Kidney (tissue), 14 donors: ENCODE measurements around the gene S100A16. TPM values are rescaled to one million over a fixed set of nuclear protein-coding genes. Genes with fewer than 3 reads are reported as not detected.

Experiments used
- DNase-seq, 5 donors: peaks; one replicate each; pipeline ENCODE4 v3.0.0-alpha.2; 2013 to 2020
- FAIRE-seq: peaks from 2 replicates; lab custom pipeline; 2012; peaks lifted over from hg19 to GRCh38; lab: Jason Lieb, UNC
- H3K27ac ChIP-seq, 2 donors: one replicate each; pipeline ENCODE4 v1.7.0; 2013; ENCODE audit warnings: low read depth in 2 of 2, low read length in 2 of 2, inconsistent platforms in 1 of 2
- H3K27me3 ChIP-seq: one replicate; pipeline ENCODE4 v1.7.1; 2013; ENCODE audit warnings: low read length, inconsistent platforms; ENCODE audit not compliant: control insufficient read depth, insufficient read depth
- H3K36me3 ChIP-seq, 3 donors: one replicate each; pipeline versions ENCODE4 v1.7.0 to v1.7.1; 2013; ENCODE audit warnings: low read length in 3 of 3, control low read depth in 1 of 3, inconsistent platforms in 1 of 3; ENCODE audit not compliant: insufficient read depth in 3 of 3, control insufficient read depth in 2 of 3
- H3K4me1 ChIP-seq, 3 donors: one replicate each; pipeline versions ENCODE4 v1.7.0 to v1.7.1; 2013; ENCODE audit warnings: low read length in 3 of 3, inconsistent platforms in 1 of 3, low read depth in 1 of 3; ENCODE audit not compliant: control insufficient read depth in 2 of 3, insufficient read depth in 2 of 3
- H3K4me3 ChIP-seq, 3 donors: one replicate each; pipeline versions ENCODE4 v1.7.0 to v1.8.1; 2013; ENCODE audit warnings: low read length in 3 of 3, control low read depth in 1 of 3, inconsistent platforms in 1 of 3
- H3K9ac ChIP-seq, 3 donors: one replicate each; pipeline versions ENCODE4 v1.7.0 to v1.7.1; 2013; ENCODE audit warnings: low read length in 3 of 3, control low read depth in 1 of 3, inconsistent platforms in 1 of 3
- H3K9me3 ChIP-seq, 3 donors: one replicate each; pipeline versions ENCODE4 v1.7.0 to v1.7.1; 2013; ENCODE audit warnings: low read length in 3 of 3, control low read depth in 1 of 3, inconsistent platforms in 1 of 3; ENCODE audit not compliant: control insufficient read depth in 2 of 3, insufficient read depth in 1 of 3
- intact Hi-C: fragments of 100-400 bp; cut with DNase I; formaldehyde crosslinking; loops from one replicate; pipeline ENCODE4 v1.11.1; 2022
- polyA plus RNA-seq: library from polyadenylated mRNA; stranded (reverse); fragments of 350-450 nt; fragmentation: Illumina TruSeq; extraction: RNeasy Lipid Tissue Mini Kit (QIAGEN cat#74804); gene quantifications from one replicate; pipeline ENCODE4 v1.2.3, GENCODE V29; 2014; ENCODE audit warnings: low read depth, low replicate concordance; ENCODE audit not compliant: insufficient read depth
- total RNA-seq: library from RNA; stranded (reverse); fragmentation: NEBNext Ultra II Directional; extraction: Animal tissue kit (Norgen Biotek cat#: 25700); gene quantifications from one replicate; pipeline ENCODE4 v1.2.1, GENCODE V29; 2021
- TF ChIP-seq, protein P1 (sequence below): IDR thresholded peaks from 3 replicates; pipeline ENCODE4 v1.5.1; 2012; ENCODE audit warnings: mild to moderate bottlenecking, moderate library complexity, borderline replicate concordance; ENCODE audit not compliant: insufficient read depth; ENCODE audit errors: extremely low read depth
- donor health status: control.
- donor health status: control.
- donor health status: control.
- donor health status: control.
- donor health status: control.
- donor health status: DM: yes; HTN: yes; CAD: no.
- donor health status: Normal renal cell carcinoma (clear cell type).

S100A16 gene
- total and polyA plus RNA-seq, 2 donors from 2014 or later: 119 to 174 TPM

DNA sequence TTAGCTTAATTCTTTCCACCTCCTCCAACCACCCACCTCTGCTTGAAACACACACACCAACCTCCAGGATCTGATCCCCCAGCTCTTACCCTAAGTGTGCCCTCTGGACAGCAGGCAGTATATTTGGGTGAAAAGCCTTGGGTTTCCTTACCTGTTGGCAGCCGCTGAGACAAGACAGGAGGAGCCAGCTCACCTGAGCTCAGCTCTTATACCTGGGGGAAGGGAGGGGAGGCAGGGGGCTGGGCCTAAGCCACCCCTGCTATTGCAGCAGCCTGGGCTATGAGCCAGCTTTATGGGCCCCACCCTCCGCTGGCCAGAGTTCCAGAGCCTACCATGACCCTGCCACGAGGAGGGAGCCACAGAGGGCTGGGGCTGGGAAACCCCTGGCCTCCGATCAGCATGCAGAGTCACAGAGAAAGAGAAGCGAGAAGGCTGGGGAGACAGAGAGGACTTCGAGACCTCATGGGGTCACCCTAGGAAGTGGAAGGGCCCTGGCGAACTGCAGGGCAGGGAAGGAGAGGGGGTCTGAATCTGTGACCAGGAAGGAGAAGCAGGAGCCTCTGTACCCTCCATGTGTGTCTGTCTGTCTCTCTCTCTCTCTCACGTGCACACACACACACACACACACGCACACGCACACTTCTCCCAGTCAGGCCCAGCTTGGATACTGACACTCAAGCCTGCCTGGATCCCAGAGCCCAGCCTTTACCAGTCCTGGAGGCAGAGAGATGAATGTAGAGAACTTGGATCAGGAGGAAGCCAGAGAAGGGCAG is 3.4 kb upstream of the S100A16 start, which contains the start of gene S100A14:
TSS of gene S100A14 (minus strand) at position 182 of the 773 bp plus-strand sequence. CDS start 467 bp downstream, outside the sequence.
- Histone ChIP-seq H3K27ac (peak within 1 kb of the TSS; percentile 26 to 41), H3K9ac (peak within 1 kb of the TSS in 2 of 3 donors; percentile 8 to 37), H3K36me3 (no peaks in the 10 kb centered on the region), H3K27me3 (no peaks in the 10 kb centered on the region), H3K4me1 (peaks cover 5 to 14% (median 8%) of the 10 kb centered on the region in 3 donors), H3K4me3 (no peak within 1 kb of the TSS), H3K9me3 (no peaks in the 10 kb centered on the region)
- TF ChIP-seq, protein P1, sequence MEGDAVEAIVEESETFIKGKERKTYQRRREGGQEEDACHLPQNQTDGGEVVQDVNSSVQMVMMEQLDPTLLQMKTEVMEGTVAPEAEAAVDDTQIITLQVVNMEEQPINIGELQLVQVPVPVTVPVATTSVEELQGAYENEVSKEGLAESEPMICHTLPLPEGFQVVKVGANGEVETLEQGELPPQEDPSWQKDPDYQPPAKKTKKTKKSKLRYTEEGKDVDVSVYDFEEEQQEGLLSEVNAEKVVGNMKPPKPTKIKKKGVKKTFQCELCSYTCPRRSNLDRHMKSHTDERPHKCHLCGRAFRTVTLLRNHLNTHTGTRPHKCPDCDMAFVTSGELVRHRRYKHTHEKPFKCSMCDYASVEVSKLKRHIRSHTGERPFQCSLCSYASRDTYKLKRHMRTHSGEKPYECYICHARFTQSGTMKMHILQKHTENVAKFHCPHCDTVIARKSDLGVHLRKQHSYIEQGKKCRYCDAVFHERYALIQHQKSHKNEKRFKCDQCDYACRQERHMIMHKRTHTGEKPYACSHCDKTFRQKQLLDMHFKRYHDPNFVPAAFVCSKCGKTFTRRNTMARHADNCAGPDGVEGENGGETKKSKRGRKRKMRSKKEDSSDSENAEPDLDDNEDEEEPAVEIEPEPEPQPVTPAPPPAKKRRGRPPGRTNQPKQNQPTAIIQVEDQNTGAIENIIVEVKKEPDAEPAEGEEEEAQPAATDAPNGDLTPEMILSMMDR: no peak
- DNase-seq (peak in 1 of 5 donors; percentile 94), FAIRE-seq (no peak)
- intact Hi-C loops: no loop called here

DNA sequence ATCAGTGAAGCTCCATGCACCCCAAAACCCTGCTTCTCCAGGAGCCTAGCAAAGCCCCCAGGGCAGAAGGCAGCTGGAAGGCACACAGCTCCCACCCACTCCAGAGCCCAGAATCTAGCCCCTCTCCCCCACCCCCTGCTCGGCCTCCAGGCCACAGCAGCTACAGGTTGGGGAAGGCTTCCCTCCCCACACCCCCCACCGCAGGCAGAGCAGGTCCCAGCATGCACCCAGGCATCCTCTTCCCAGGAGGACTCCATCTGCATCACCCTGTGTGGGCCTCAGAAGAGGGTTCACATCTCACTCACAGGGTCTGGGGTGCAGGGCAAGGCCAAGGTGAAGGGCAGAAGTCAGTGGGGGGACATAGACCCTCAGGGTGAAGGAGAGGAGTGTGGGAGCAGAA is 2.5 kb upstream of the S100A16 start:
- H3K9me3 ChIP-seq: no peaks in the 10 kb centered on the region
- no peak overlapping the region for H3K4me3 ChIP-seq
- no peaks in the 10 kb centered on the region for H3K27me3 ChIP-seq
- H3K27ac ChIP-seq: no peak overlapping the region
- TF ChIP-seq, protein P1: no peak
- H3K9ac ChIP-seq: peak overlapping the region in 1 of 3 donors; percentile 8
- peaks cover 7 to 15% (median 11%) of the 10 kb centered on the region in 3 donors for H3K4me1 ChIP-seq
- H3K36me3 ChIP-seq: no peaks in the 10 kb centered on the region
- intact Hi-C loops: no loop called here
- DNase-seq: peak in 1 of 5 donors; percentile 49
- FAIRE-seq: no peak

DNA sequence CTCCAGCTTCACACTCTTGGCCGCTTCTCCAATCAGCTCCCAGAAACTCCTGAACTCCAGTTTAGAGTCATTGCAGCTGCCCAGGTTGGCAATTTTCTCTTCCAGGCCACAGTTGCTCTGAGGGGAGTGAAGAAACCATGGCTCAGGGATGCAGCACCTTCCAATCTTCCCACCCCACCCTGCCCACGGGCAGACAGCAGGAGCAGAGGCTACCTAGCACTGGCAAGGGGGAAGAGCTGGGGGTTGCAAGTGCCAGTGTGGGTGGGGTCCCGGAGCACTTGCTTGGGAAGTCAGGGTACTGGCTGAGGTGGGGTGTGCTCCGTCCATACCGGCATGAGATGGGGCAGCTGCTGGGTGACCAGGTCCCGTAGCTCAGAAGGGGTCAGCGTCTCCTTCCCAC is 2.0 kb upstream of the S100A16 start:
- H3K9me3 ChIP-seq: no peaks in the 10 kb centered on the region
- no peak overlapping the region for H3K4me3 ChIP-seq
- DNase-seq (peak in 1 of 5 donors; percentile 56), FAIRE-seq (no peak)
- no peak overlapping the region for H3K9ac ChIP-seq
- peaks cover 7 to 20% (median 16%) of the 10 kb centered on the region in 3 donors for H3K4me1 ChIP-seq
- TF ChIP-seq, protein P1: no peak
- intact Hi-C loops: no loop called here
- H3K27ac ChIP-seq: no peak overlapping the region
- no peaks in the 10 kb centered on the region for H3K36me3 ChIP-seq
- H3K27me3 ChIP-seq: no peaks in the 10 kb centered on the region
